Testis (tissue), 2 donors: ENCODE results near the gene LTA4H.

ENCODE experiments used
- CTCF ChIP-seq, 3 experiments: fragments of 450-650 bp in 2 of 3; fragments of 200-600 bp in 1 of 3; sonication (generic) in 1 of 3; IDR thresholded peaks; one replicate each; pipeline ENCODE4 v1.5.1; 2016 to 2019; ENCODE audit warnings: antibody characterized with exemption in 3 of 3, mild to moderate bottlenecking in 2 of 3, moderate library complexity in 1 of 3
- POLR2A ChIP-seq: fragments of 450-650 bp; IDR thresholded peaks from one replicate; pipeline ENCODE4 v1.6.1; 2017; ENCODE audit warnings: antibody characterized with exemption, mild to moderate bottlenecking, moderate library complexity

- TF ChIP-seq CTCF (IDR thresholded peaks at IDR 0.05) (no peak), POLR2A (no peak)
Measured at GRCh38 chr12:95962222-95962621, 73.2 kb downstream of the LTA4H start.
